Measurements from ENCODE around the gene PTPA.

DNA sequence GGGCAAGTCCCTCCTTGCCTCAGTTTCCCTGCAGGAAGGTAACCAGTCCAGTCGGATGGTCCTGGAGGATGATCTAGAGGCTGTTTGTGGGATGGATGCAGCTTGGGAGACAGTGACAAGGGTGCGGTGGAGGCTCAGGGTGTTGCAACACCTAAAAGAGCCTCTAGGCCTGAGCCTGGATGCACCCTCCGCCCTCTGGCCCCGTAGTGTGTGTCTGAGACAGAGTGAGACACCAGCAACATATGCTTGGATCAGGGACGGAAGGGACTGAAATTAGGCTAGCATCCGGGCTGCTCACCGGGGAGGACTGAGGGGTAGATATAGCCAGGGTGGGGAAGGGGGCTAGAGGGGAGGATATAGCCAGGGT, 1.7 kb upstream of the PTPA start:
- TF ChIP-seq EZH2 (IDR thresholded peaks at IDR 0.05; ENCODE audit: insufficient read depth, poor library complexity, severe bottlenecking) (no peak), EZH2phosphoT487 (IDR thresholded peaks at IDR 0.05; ENCODE audit: insufficient read depth, low read depth) (no peak)

All from GM23248 (cell line).